Stimulated activated CD8-positive, alpha-beta memory T cell treated with anti-CD3 and anti-CD28 coated beads, Interleukin-7, amount 100 ng/mL, for 24 hours (primary cell): ENCODE measurements around the gene BLTP1.

Source experiments
- DNase-seq: peaks from one replicate; pipeline ENCODE4 v3.0.0-alpha.2; 2020; ENCODE audit warnings: low read depth

The BLTP1 gene

GRCh38 chr4:122172266-122172665, 20.1 kb downstream of the BLTP1 start:
- DNase-seq, result no peak

GRCh38 chr4:122178961-122179360, 26.8 kb downstream of the BLTP1 start:
- DNase-seq, result no peak

- no peak for DNase-seq
These were observed 43.6 kb downstream of the BLTP1 start for GRCh38 chr4:122195718-122196117.
